A549 treated with dexamethasone at 1 μM for 4 hours (cell line): ENCODE data around the gene CFAP126. TPM values are rescaled to one million over a fixed set of nuclear protein-coding genes. Genes with fewer than 3 reads are reported as not detected.

Experiments used
- total RNA-seq: library from RNA; stranded (reverse); fragments of 200-300 nt; extraction: Qiagen RNA extraction; gene quantifications from 5 replicates; pipeline ENCODE4 v1.2.3, GENCODE V29; 2022

Gene CFAP126
- 0.16 to 0.29 TPM (median 0.24 TPM) in 4 of 5 replicates, not detected in the other for total RNA-seq

GRCh38 chr1:161367684-161368400, at the start of gene CFAP126:
TSS of gene CFAP126 (minus strand) at chr1:161367876. CDS start at chr1:161367868, 8 bp downstream.

Other genes starting within 250 kb of the CFAP126 start
- 97.6 to 118 TPM (median 102 TPM) in 5 replicates for gene PFDN2, start 249.8 kb downstream of the CFAP126 start, total RNA-seq
- 27.5 to 32.9 TPM (median 31.8 TPM) in 5 replicates for gene NIT1, start 249.8 kb downstream of the CFAP126 start, total RNA-seq
- gene DEDD, start 235.2 kb downstream of the CFAP126 start, total RNA-seq, result 27.0 to 38.1 TPM (median 34.9 TPM) in 5 replicates
- gene UFC1, start 213.9 kb downstream of the CFAP126 start, total RNA-seq, result 89.0 to 149 TPM (median 91.5 TPM) in 5 replicates
- 14.8 to 21.6 TPM (median 20.7 TPM) in 5 replicates for gene USP21, start 208.4 kb downstream of the CFAP126 start, total RNA-seq
- gene PPOX, start 201.4 kb downstream of the CFAP126 start, total RNA-seq, result 10.8 to 16.0 TPM (median 13.4 TPM) in 5 replicates
- 20.3 to 26.3 TPM (median 25.3 TPM) in 5 replicates for gene B4GALT3, start 190.4 kb downstream of the CFAP126 start, total RNA-seq
- gene ADAMTS4, start 168.8 kb downstream of the CFAP126 start, total RNA-seq, result 0.01 TPM in 3 of 5 replicates, not detected in the others
- gene NDUFS2, start 165.5 kb downstream of the CFAP126 start, total RNA-seq, result 80.5 to 103 TPM (median 82.4 TPM) in 5 replicates
- gene FCER1G, start 152.6 kb downstream of the CFAP126 start, total RNA-seq, result 0.23 to 0.34 TPM (median 0.25 TPM) in 3 of 5 replicates, not detected in the others
- not detected in 5 replicates for gene APOA2, start 144.2 kb downstream of the CFAP126 start, total RNA-seq
- 9.3 to 11.1 TPM (median 11.0 TPM) in 5 replicates for gene TOMM40L, start 141.8 kb downstream of the CFAP126 start, total RNA-seq
- gene NR1I3, start 129.7 kb downstream of the CFAP126 start, total RNA-seq, result not detected in 5 replicates
- gene PCP4L1, start 109.1 kb downstream of the CFAP126 start, total RNA-seq, result 0.07 to 0.12 TPM (median 0.09 TPM) in 3 of 5 replicates, not detected in the others
- 0.15 to 0.26 TPM (median 0.23 TPM) in 5 replicates for gene MPZ, start 57.9 kb downstream of the CFAP126 start, total RNA-seq
- gene SDHC, start 53.5 kb downstream of the CFAP126 start, total RNA-seq, result 191 to 237 TPM (median 201 TPM) in 5 replicates
- gene FCGR2A, start 137.6 kb upstream of the CFAP126 start, total RNA-seq, result not detected in 5 replicates
- gene HSPA6, start 156.7 kb upstream of the CFAP126 start, total RNA-seq, result 0.94 to 6.5 TPM (median 1.5 TPM) in 5 replicates
- not detected in 5 replicates for gene FCGR3A, start 181.9 kb upstream of the CFAP126 start, total RNA-seq